HepG2 (cell line): ENCODE data around the gene SSTR5. TPM values are rescaled to one million over a fixed set of nuclear protein-coding genes. Genes with fewer than 3 reads are reported as not detected.

Experiments used
- ATM ChIP-seq: fragments of 450-650 bp; IDR thresholded peaks from 2 replicates; pipeline ENCODE4 v1.7.1; 2017; ENCODE audit warnings: mild to moderate bottlenecking, borderline replicate concordance
- CEBPB ChIP-seq: IDR thresholded peaks from 2 replicates; pipeline ENCODE4 v1.6.1; 2011; ENCODE audit warnings: low read depth, low read length, improper control_type of control experiment, borderline replicate concordance
- DDIT3 ChIP-seq: sonication (generic); formaldehyde crosslinking; IDR thresholded peaks from 2 replicates; pipeline ENCODE4 v1.4.0; 2020; ENCODE audit warnings: mild to moderate bottlenecking, missing genetic modification reagents
- HDAC2 ChIP-seq: sonication (generic); formaldehyde crosslinking; IDR thresholded peaks from 2 replicates; pipeline ENCODE4 v1.4.0; 2020; ENCODE audit warnings: missing genetic modification reagents
- IKZF5 ChIP-seq: IDR thresholded peaks from 2 replicates; pipeline ENCODE4 v1.6.1; 2018; ENCODE audit warnings: missing genetic modification reagents, mild to moderate bottlenecking, missing compliant biosample characterization
- MBD4 ChIP-seq: IDR thresholded peaks from 2 replicates; pipeline ENCODE4 v1.6.1; 2012; ENCODE audit warnings: low read length, inconsistent platforms, borderline replicate concordance
- MED8 ChIP-seq: sonication (generic); formaldehyde crosslinking; IDR thresholded peaks from 2 replicates; pipeline ENCODE4 v1.8.1; 2023; ENCODE audit warnings: mild to moderate bottlenecking, missing genetic modification reagents; ENCODE audit not compliant: insufficient replicate concordance
- MTA3 ChIP-seq: sonication (generic); formaldehyde crosslinking; IDR thresholded peaks from 2 replicates; pipeline ENCODE4 v1.4.0; 2020; ENCODE audit warnings: missing genetic modification reagents
- NFE2L2 ChIP-seq: fragments of 150-350 bp; IDR thresholded peaks from 2 replicates; pipeline ENCODE4 v1.6.1; 2014; ENCODE audit warnings: low read length
- SCMH1 ChIP-seq: sonication (generic); formaldehyde crosslinking; IDR thresholded peaks from 2 replicates; pipeline ENCODE4 v1.9.0; 2021; ENCODE audit warnings: missing genetic modification reagents, mild to moderate bottlenecking, borderline replicate concordance
- SOX6 ChIP-seq, 2 experiments: fragments of 450-650 bp in 1 of 2; sonication (generic) in 1 of 2; formaldehyde crosslinking in 1 of 2; IDR thresholded peaks; 2 replicates each; pipeline versions ENCODE4 v1.4.0 to v1.6.1; 2017 to 2020; ENCODE audit warnings: antibody characterized with exemption in 1 of 2, mild to moderate bottlenecking in 1 of 2, missing genetic modification reagents in 1 of 2
- UBTF ChIP-seq: sonication (generic); formaldehyde crosslinking; IDR thresholded peaks from 2 replicates; pipeline ENCODE4 v1.4.0; 2020; ENCODE audit warnings: mild to moderate bottlenecking, missing genetic modification reagents
- ZC3H13 ChIP-seq: sonication (generic); formaldehyde crosslinking; IDR thresholded peaks from 2 replicates; pipeline ENCODE4 v1.8.1; 2023; ENCODE audit warnings: mild to moderate bottlenecking, missing genetic modification reagents, moderate library complexity
- ZNF280B ChIP-seq: sonication (generic); formaldehyde crosslinking; IDR thresholded peaks from 2 replicates; pipeline ENCODE4 v1.5.0; 2020; ENCODE audit warnings: missing genetic modification reagents, mild to moderate bottlenecking, borderline replicate concordance
- ZNF337 ChIP-seq: sonication (generic); formaldehyde crosslinking; IDR thresholded peaks from 2 replicates; pipeline ENCODE4 v1.5.1; 2020; ENCODE audit warnings: missing genetic modification reagents, low read depth, mild to moderate bottlenecking, borderline replicate concordance
- ZNF572 ChIP-seq: sonication (generic); formaldehyde crosslinking; IDR thresholded peaks from 2 replicates; pipeline ENCODE4 v1.5.1; 2020; ENCODE audit warnings: mild to moderate bottlenecking, missing genetic modification reagents
- ZNF574 ChIP-seq: sonication (generic); formaldehyde crosslinking; IDR thresholded peaks from 2 replicates; pipeline ENCODE4 v1.4.0; 2020; ENCODE audit warnings: missing genetic modification reagents
- ZNF577 ChIP-seq: sonication (generic); formaldehyde crosslinking; IDR thresholded peaks from 2 replicates; pipeline ENCODE4 v1.4.0; 2020; ENCODE audit warnings: mild to moderate bottlenecking, low read depth, missing genetic modification reagents, borderline replicate concordance
- ZNF746 ChIP-seq: sonication (generic); formaldehyde crosslinking; IDR thresholded peaks from 2 replicates; pipeline ENCODE4 v1.8.0; 2022; ENCODE audit warnings: mild to moderate bottlenecking, missing genetic modification reagents
- ZNF891 ChIP-seq: sonication (generic); formaldehyde crosslinking; IDR thresholded peaks from 2 replicates; pipeline ENCODE4 v1.5.0; 2020; ENCODE audit warnings: mild to moderate bottlenecking, missing genetic modification reagents
- polyA plus RNA-seq, 8 experiments: library from polyadenylated mRNA; depleted of rRNA in 3 of 8; stranded (reverse) in 7 of 8; unstranded in 1 of 8; fragments of >200 nt; fragmentation: Illumina TruSeq in 4 of 8; extraction: Trizol in 4 of 8; gene quantifications; 2 replicates each; pipeline versions ENCODE4 v1.2.1 to v1.2.3, GENCODE V29; 2011 to 2016; ENCODE audit warnings: low read depth in 4 of 8, missing spikeins in 1 of 8, mixed read lengths in 1 of 8; ENCODE audit not compliant: insufficient read depth in 1 of 8
- total RNA-seq, 5 experiments: library from RNA; depleted of rRNA; stranded (reverse); fragments of >200 nt; fragmentation: Illumina TruSeq; extraction: Trizol; gene quantifications; 2 replicates each; pipeline ENCODE4 v1.2.3, GENCODE V29; 2016; ENCODE audit warnings: low read depth in 1 of 5

Gene SSTR5
- total and polyA plus RNA-seq, 2 of the 13 experiments (the other 11 are each of a cell fraction or from before 2014, with no cell fraction given), result 0.20 to 0.49 TPM

GRCh38 chr16:1090620-1091587, 18.4 kb downstream of the SSTR5 start (continued):
- TF ChIP-seq ZNF572 (no peak), ZNF574 (CRISPR knock-in tag) (no peak), ZC3H13 (CRISPR knock-in tag) (no peak), ZNF577 (CRISPR knock-in tag) (no peak), IKZF5 (no peak), MED8 (no peak), ZNF337 (CRISPR knock-in tag) (no peak), NFE2L2 (no peak), ZNF891 (CRISPR knock-in tag) (no peak; the same call in 1 of the 2 replicates), DDIT3 (CRISPR knock-in tag) (no peak), SCMH1 (no peak), CEBPB (no peak), UBTF (CRISPR knock-in tag) (peak; percentile 3; the same call in 1 of the 2 replicates), HDAC2 (CRISPR knock-in tag) (peak; percentile 19; the same call in 1 of the 2 replicates), ATM (no peak), MBD4 (no peak), MTA3 (CRISPR knock-in tag) (no peak), ZNF746 (CRISPR knock-in tag) (peak; percentile 66; the same call in 1 of the 2 replicates), SOX6 (IDR thresholded peaks at IDR 0.05) (no peak), SOX6 (CRISPR knock-in tag; IDR thresholded peaks at IDR 0.05) (peak; percentile 36; the same call in 1 of the 2 replicates), ZNF280B (CRISPR knock-in tag) (no peak)
